Left ventricle myocardium inferior (tissue), 1 donor: ENCODE data around the gene ACY1. TPM values are rescaled to one million over a fixed set of nuclear protein-coding genes. Genes with fewer than 3 reads are reported as not detected.

Experiments
- DNase-seq: peaks from one replicate; pipeline ENCODE4 v3.0.0-alpha.2; 2020
- H3K27ac ChIP-seq: fragments of 200-600 bp; replicated peaks from 2 replicates; pipeline ENCODE4 v1.8.0; 2021
- H3K27me3 ChIP-seq: fragments of 200-600 bp; 2 replicates; pipeline ENCODE4 v1.8.0; 2021; ENCODE audit warnings: low read depth
- H3K36me3 ChIP-seq: fragments of 200-600 bp; 2 replicates; pipeline ENCODE4 v1.8.0; 2021
- H3K4me1 ChIP-seq: fragments of 200-600 bp; 2 replicates; pipeline ENCODE4 v1.8.0; 2021
- H3K4me3 ChIP-seq: fragments of 200-600 bp; 2 replicates; pipeline ENCODE4 v1.8.0; 2021; ENCODE audit warnings: mild to moderate bottlenecking, moderate library complexity
- H3K9me3 ChIP-seq: fragments of 200-600 bp; replicated peaks from 2 replicates; pipeline ENCODE4 v1.8.0; 2021
- intact Hi-C: fragments of 100-400 bp; cut with micrococcal nuclease; formaldehyde crosslinking; loops from one replicate; pipeline ENCODE4 v1.11.0; 2022
- total RNA-seq: library from RNA; stranded (reverse); fragmentation: NEBNext Ultra II Directional; extraction: Animal tissue kit (Norgen Biotek cat#: 25700); gene quantifications from one replicate; pipeline ENCODE4 v1.2.1, GENCODE V29; 2021
- TF ChIP-seq, protein P1 (sequence below): fragments of 200-600 bp; IDR thresholded peaks from 2 replicates; pipeline ENCODE4 v1.8.0; 2021; ENCODE audit warnings: antibody characterized with exemption, mild to moderate bottlenecking, borderline replicate concordance
- donor health status: DM: no; HTN: yes; CAD: no; lungs with severe emphysema.

Gene ACY1
- total RNA-seq, 1 donor from 2014 or later, result 20.2 TPM

DNA sequence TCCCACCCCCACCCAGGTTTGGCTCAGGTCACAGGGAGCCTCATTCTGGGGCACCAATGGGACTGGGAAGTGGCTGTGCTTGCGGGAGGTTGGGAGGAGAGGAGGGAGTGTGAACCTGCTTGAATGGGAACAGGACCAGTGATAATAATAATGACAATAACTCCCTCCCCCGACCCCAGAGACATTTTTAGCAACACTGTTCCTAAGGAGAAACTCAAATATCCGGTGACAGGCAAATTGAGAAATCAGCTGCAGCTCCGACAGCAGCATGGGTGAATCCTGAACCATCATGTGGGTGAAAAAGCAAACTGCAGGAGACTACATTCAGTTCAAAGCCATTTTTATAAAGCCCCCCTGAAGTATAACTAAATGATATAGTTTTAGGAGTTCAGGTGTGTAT, 24.0 kb downstream of the ACY1 start:
- intact Hi-C loops, result loop anchor here (10.0 kb wide), 1 partner anchor 48 kb away; the partner anchor contains the start of gene DUSP7
- peak overlapping the region; percentile 80 for H3K27ac ChIP-seq

DNA sequence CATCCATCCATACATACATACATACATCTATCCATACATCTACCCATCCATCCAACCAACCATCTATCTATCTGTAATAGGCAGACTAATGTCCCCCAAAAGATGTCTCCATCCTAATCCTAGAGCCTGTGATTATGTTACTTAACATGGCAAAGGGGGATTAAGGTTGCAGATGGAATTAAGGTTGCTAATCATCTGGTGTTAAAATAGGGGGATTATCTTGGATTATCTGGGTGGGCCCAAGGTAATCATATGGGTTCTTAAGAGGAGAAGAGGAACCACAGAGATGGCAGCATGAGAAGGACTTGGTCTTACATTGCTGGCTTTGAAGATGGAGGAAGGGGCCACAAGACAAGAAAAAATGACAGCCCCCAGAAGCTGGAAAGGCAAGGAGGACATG, 27.1 kb downstream of the ACY1 start:
- no peak for DNase-seq
- H3K9me3 ChIP-seq, result no peaks in the 10 kb centered on the region
- peaks cover 52% of the 10 kb centered on the region for H3K4me1 ChIP-seq
- intact Hi-C loops, result no loop called here
- H3K4me3 ChIP-seq, result no peak overlapping the region
- H3K36me3 ChIP-seq, result no peaks in the 10 kb centered on the region
- H3K27me3 ChIP-seq, result no peaks in the 10 kb centered on the region
- TF ChIP-seq, protein P1, sequence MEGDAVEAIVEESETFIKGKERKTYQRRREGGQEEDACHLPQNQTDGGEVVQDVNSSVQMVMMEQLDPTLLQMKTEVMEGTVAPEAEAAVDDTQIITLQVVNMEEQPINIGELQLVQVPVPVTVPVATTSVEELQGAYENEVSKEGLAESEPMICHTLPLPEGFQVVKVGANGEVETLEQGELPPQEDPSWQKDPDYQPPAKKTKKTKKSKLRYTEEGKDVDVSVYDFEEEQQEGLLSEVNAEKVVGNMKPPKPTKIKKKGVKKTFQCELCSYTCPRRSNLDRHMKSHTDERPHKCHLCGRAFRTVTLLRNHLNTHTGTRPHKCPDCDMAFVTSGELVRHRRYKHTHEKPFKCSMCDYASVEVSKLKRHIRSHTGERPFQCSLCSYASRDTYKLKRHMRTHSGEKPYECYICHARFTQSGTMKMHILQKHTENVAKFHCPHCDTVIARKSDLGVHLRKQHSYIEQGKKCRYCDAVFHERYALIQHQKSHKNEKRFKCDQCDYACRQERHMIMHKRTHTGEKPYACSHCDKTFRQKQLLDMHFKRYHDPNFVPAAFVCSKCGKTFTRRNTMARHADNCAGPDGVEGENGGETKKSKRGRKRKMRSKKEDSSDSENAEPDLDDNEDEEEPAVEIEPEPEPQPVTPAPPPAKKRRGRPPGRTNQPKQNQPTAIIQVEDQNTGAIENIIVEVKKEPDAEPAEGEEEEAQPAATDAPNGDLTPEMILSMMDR, result no peak
- H3K27ac ChIP-seq, result no peak overlapping the region

More for the DNA sequence above, 24.0 kb downstream of the ACY1 start:
- Histone ChIP-seq H3K4me1 (peaks cover 44% of the 10 kb centered on the region), H3K4me3 (no peak overlapping the region), H3K27me3 (no peaks in the 10 kb centered on the region), H3K9me3 (no peaks in the 10 kb centered on the region), H3K36me3 (no peaks in the 10 kb centered on the region)
- DNase-seq, result no peak
- TF ChIP-seq, protein P1, result no peak

DNA sequence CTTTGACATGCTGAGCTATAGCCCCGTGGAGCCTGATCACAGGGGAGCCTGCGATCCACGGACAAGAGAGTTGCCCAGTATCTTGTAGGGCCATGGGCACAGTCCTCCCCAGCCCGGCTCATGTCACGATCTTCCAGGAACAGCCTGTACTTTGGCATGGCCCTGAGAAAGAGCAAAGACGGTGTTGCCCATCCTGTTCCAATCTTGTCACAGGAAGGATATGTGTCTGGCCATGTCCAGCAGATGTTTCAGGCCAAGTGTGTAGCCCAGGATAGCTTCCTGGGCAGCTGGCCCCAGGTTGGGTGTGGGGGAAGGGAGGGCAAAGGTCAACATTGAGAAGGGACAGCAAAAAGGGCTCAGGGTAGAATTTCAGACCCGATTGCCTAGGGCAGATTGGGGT, 29.4 kb downstream of the ACY1 start:
- no peak for DNase-seq
- no peak overlapping the region for H3K4me3 ChIP-seq
- TF ChIP-seq, protein P1, result no peak

DNA sequence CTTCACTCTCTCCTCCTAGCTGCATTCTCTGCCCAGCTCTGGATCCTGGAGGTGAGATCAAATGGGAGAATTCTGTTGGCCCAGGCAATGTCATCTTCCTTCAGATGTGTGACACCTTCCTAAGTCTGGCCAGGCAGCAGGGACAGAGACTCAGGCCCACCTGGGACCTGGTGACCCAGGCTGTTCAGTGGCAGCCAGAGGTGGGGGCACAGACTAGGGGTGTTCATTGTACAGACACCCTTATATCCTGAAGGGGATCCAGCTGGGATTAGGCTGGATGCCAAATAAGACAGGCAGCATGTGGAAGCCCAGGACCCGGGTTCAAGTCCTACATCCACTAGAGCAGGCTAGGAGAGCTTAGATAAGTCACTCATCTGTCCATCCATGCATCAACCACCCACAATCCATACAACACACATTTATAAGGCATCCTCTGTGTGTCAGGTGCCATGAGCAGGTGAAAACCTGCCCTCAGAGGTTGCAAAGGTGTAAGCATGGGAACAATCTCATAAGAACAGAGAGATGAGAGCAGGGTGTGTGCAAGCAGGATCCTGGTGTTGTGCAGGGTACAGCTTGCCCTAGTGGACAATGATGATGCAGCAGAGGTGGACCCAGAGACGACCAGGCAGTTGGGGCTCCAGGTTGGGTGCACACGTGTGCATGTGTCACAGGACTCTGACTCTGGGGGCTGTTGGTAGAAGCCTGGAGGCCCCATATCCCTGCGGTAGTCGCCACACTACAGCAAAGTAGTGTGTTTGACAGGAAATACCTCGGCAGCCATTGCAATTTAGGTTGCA, 30.7 kb downstream of the ACY1 start:
- Histone ChIP-seq H3K9me3 (no peaks in the 10 kb centered on the region), H3K4me3 (no peak overlapping the region), H3K27me3 (no peaks in the 10 kb centered on the region), H3K36me3 (no peaks in the 10 kb centered on the region), H3K4me1 (peaks cover 60% of the 10 kb centered on the region), H3K27ac (no peak overlapping the region)
- intact Hi-C loops, result no loop called here
- no peak for DNase-seq
- TF ChIP-seq, protein P1, result no peak

More for the DNA sequence above, 29.4 kb downstream of the ACY1 start:
- intact Hi-C loops, result no loop called here
- H3K4me1 ChIP-seq, result peaks cover 52% of the 10 kb centered on the region
- H3K27me3 ChIP-seq, result no peaks in the 10 kb centered on the region
- no peaks in the 10 kb centered on the region for H3K9me3 ChIP-seq
- H3K36me3 ChIP-seq, result no peaks in the 10 kb centered on the region
- H3K27ac ChIP-seq, result peak overlapping the region; percentile 33

DNA sequence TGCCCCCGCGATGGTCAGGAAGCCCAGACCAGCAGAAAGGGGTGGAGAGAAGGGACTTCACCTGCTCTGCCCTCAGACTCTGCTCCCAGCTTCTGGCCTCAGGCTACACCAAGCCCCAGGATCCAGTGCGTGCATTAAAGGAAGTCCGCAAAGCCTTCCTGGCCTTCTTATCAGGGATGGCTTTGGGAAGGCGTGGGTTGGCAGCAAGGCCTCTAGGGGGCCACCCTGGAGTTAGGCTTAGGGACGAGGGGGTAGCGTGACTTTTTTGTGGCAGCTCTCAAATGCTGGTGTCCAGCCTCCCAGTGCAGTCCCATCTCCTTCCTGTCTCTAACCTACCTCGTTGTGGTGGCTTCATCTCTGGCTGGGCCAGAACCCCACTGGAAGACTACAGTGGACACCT, 31.3 kb downstream of the ACY1 start:
- TF ChIP-seq, protein P1, result no peak
- no peak overlapping the region for H3K27ac ChIP-seq
- H3K4me3 ChIP-seq, result no peak overlapping the region
- H3K4me1 ChIP-seq, result peaks cover 66% of the 10 kb centered on the region
- no peak for DNase-seq
- H3K9me3 ChIP-seq, result no peaks in the 10 kb centered on the region
- H3K27me3 ChIP-seq, result no peaks in the 10 kb centered on the region
- no peaks in the 10 kb centered on the region for H3K36me3 ChIP-seq
- intact Hi-C loops, result no loop called here
